IPS-15b (cell line): Measurements from ENCODE around the gene NUDT1.

Source experiments
- H3K27me3 ChIP-seq: one replicate; pipeline ENCODE4 v1.6.1; 2013; ENCODE audit warnings: low read length; ENCODE audit not compliant: control insufficient read depth, insufficient read depth
- H3K36me3 ChIP-seq: one replicate; pipeline ENCODE4 v1.6.1; 2013; ENCODE audit warnings: low read length; ENCODE audit not compliant: control insufficient read depth, insufficient read depth
- H3K4me1 ChIP-seq: one replicate; pipeline ENCODE4 v1.6.1; 2013; ENCODE audit warnings: mild to moderate bottlenecking, low read length; ENCODE audit not compliant: control insufficient read depth, insufficient read depth
- H3K4me3 ChIP-seq: one replicate; pipeline ENCODE4 v1.5.1; 2013; ENCODE audit warnings: low read depth, low read length
- H3K9ac ChIP-seq: one replicate; pipeline ENCODE4 v1.6.1; 2013; ENCODE audit warnings: low read depth, mild to moderate bottlenecking, low read length
- H3K9me3 ChIP-seq: one replicate; pipeline ENCODE4 v1.6.1; 2013; ENCODE audit warnings: mild to moderate bottlenecking, low read length; ENCODE audit not compliant: control insufficient read depth, insufficient read depth

The NUDT1 gene

DNA sequence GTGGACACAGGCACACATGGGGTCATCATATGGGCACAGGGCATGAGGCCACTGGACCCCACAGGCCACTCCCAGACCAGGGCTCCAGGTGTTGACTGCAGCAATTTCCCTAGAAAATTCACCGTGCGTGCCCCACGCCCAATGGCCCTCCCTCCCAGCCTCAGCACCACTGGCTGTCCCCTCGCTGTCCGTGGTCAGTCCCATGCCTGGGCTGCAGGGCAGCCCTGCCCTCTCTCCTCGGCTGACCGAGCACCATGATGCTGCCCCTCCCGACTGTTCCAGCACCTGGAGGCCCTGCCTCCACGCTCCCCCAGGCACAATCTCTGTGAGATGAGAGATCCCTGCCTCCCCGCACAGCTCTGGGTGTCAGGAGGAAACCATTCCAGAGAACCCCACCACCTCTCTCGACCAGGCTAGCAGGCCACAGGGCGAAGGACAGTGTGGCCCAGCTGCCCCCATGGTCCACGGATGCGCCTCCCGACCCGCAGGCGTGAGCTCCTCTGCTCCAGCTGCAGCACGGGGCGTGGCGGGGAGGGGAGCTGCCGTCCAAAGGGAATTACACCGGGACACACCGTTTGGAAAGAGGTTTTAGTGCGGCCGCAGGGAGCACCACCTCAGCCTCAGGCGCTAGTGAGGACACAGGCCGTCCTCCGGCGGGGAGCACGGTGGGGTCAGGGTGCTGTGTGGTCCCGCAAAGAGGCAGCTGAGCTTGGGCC lies 12.6 kb downstream of the NUDT1 start:
- Histone ChIP-seq H3K27me3 (no peaks in the 10 kb centered on the region), H3K36me3 (peaks cover 36% of the 10 kb centered on the region), H3K9ac (no peak overlapping the region), H3K9me3 (no peaks in the 10 kb centered on the region), H3K4me3 (no peak overlapping the region), H3K4me1 (no peaks in the 10 kb centered on the region)

DNA sequence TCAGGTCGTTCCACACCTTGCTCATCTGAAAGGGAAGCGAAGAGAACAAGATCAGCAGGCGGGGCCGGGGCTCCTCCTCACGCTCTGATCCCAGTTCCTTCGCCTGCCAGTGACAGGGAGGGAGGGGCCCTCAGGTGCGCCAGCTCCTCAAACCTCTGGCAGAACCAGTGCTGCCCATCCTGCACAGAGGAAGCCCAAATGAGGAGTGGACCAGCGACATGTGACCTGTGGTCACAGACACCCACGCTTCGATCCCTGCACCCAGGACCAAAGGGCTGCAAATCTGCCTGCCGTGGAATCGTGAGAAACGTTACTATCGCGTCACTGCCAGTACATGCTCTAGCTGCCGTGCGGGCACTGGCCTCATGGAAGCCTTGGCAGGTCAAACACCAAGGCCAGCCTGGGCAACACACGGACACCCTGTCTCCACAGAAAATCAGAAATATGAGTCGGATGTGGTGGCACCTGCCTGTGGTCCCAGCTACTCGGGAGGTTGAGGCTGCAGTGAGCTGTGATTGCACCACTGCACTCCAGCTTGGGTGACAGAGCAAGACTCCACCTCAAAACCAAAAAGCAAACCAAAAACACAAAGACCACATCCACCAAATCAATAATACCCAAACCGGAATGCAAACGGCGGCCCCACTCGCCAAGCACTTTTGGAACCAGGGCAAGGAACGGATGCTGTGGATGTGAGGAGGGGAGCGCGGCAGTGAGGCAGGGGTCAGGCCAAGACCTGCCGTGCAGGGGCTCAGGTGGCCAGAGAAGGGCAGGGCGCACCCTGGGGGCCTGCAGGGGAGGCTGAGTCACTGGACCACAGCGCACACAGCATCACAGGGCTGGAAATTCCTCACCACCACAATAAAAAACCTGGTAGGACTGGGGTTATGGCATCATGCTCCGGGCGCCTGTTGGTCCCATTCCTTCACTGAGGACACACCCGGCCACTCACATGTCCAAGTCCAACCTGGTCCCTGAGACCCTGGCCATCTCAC lies 13.4 kb downstream of the NUDT1 start:
- H3K4me1 ChIP-seq = no peaks in the 10 kb centered on the region
- no peak overlapping the region for H3K4me3 ChIP-seq
- no peaks in the 10 kb centered on the region for H3K9me3 ChIP-seq
- H3K36me3 ChIP-seq = peaks cover 36% of the 10 kb centered on the region
- H3K9ac ChIP-seq = no peak overlapping the region
- no peaks in the 10 kb centered on the region for H3K27me3 ChIP-seq

DNA sequence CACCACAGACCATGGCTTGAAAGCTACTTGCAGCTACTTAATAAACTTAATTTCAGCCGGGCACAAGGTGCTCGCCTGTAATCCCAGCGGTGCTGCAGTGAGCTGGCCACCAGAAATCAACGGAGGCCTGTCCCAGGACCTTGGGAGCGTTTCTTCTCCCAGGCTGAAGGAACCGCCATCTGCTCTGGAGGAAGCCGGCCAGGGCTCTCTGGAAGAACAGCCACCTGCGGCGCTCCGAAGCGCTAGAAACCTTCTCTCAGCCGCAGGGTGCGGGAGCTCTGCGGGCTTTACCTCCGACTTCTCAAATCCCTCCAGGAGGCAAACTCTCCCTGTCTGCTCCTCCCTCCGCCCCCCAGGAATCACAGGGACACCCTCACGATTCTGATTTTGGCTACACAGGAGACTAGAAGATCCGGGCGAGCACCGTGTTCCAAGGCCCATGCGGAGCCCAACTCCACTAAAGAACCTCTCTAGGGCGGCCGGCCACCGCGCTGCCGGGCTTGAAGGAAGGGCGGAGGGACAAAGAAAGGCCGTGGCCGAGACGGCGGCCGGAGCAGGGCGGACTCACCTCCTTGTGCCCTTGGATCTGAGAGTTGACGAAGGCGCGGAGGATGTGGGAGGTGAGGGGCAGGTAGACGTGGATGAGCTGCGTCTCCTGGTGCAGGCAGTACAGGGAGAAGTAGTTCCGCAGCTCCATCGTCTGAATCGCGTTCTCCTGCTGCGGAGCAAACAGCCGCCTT lies 14.4 kb downstream of the NUDT1 start:
- Histone ChIP-seq H3K36me3 (peaks cover 39% of the 10 kb centered on the region), H3K9me3 (no peaks in the 10 kb centered on the region), H3K9ac (no peak overlapping the region), H3K4me1 (no peaks in the 10 kb centered on the region), H3K4me3 (no peak overlapping the region), H3K27me3 (no peaks in the 10 kb centered on the region)

DNA sequence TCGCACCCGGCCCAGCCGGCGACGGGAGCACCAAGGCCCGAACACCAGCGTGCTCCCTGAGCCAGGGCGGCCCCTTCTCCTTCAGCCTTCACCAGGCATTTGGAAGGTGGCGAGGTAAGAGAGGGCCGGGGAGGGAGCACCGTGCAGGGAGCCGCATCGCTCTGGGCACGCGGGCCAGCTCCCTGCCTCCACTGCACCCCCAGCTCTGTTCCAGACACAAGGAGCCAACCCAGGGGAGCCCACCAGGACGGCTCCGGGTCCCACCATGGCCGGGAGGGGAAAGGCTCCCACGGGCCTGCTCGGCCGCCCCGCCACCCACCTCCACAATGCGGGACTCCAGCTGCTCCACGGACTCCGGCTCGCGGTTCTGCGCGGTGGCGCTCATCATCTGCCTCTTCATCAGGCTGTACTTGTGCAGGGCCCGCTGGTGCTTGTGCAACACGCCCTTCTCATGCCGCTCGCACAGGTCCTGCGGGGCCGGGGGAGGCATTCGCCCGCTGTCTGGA lies 15.1 kb downstream of the NUDT1 start:
- H3K36me3 ChIP-seq = peaks cover 38% of the 10 kb centered on the region
- H3K4me3 ChIP-seq = no peak overlapping the region
- H3K9me3 ChIP-seq = no peaks in the 10 kb centered on the region
- no peaks in the 10 kb centered on the region for H3K4me1 ChIP-seq
- H3K27me3 ChIP-seq = no peaks in the 10 kb centered on the region
- no peak overlapping the region for H3K9ac ChIP-seq

DNA sequence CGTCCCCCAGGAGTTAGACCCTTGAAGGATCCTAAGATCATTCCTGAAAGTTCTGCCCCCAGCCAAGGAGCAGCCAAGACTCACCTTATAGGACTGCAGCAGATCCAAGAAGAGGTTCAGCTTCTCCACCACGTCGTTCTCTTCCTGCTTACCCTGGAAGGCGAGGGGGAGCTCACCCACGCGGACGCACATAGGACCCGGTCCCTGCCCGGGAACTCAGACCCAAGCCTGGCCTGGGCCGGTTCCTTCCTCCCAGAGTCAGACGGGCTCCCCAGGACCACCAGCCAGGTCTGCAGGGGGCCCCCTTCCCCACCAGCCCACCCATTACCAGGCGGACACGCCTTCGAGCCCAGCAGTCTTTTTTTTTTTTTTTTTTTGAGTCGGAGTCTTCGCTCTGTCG lies 15.6 kb downstream of the NUDT1 start:
- Histone ChIP-seq H3K4me3 (no peak overlapping the region), H3K36me3 (peaks cover 41% of the 10 kb centered on the region), H3K9me3 (no peaks in the 10 kb centered on the region), H3K4me1 (no peaks in the 10 kb centered on the region), H3K9ac (no peak overlapping the region), H3K27me3 (no peaks in the 10 kb centered on the region)

DNA sequence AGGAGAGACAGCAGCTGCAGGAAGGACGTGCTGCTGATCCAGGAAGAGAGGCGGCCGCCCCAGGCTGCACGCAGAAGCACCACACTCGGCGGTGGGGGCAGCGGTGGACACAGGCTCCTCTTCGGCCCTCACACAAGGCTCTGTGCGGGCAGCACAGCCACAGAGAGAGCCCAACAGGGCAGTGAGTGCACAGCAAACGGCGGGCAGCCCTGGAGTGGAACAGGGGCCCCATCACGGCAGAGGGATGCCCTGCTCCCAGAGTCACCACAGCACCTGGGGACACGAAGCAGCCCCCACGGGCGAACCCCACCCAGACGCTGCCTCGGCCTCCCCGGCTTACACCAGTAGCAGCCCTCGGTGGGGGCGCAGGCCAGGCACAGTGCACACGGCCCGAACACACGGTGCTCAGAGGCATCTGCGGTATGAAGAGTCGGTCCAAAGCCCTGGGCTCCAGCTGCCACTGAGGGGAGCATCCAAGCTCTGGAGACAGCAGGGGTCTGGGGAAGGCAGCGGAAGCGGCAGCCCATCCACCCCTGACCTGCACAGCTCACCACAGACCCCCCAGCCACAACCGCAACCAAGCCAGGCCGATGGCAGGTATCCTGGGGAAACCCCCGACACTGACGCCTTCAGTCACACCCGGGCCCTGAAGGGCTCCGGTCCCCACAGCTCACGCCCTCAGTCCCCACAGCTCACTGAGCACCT lies 16.8 kb downstream of the NUDT1 start:
- Histone ChIP-seq H3K36me3 (peaks cover 39% of the 10 kb centered on the region), H3K4me1 (no peaks in the 10 kb centered on the region), H3K4me3 (no peak overlapping the region), H3K27me3 (no peaks in the 10 kb centered on the region), H3K9me3 (no peaks in the 10 kb centered on the region), H3K9ac (no peak overlapping the region)

DNA sequence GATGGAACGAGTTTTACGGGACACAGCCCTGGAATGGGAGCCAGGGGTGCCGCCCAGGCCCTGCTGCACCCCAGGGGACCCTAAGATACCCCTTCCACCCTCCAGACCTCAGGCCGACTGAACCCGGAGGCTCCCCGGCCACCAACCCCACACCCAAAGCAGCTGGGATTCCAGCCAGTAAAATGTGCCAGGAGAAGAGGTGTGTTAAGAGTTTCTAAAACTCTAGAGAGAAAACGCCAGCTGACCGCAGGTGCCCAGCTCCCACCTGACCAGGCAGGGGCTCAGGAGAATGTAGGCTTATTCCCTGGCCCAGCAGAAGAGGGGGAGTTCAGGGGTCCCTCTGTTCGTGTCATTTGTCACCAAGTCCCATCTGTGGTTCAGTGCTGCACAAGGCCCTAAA lies 17.5 kb downstream of the NUDT1 start:
- Histone ChIP-seq H3K4me3 (no peak overlapping the region), H3K4me1 (no peaks in the 10 kb centered on the region), H3K9ac (no peak overlapping the region)

DNA sequence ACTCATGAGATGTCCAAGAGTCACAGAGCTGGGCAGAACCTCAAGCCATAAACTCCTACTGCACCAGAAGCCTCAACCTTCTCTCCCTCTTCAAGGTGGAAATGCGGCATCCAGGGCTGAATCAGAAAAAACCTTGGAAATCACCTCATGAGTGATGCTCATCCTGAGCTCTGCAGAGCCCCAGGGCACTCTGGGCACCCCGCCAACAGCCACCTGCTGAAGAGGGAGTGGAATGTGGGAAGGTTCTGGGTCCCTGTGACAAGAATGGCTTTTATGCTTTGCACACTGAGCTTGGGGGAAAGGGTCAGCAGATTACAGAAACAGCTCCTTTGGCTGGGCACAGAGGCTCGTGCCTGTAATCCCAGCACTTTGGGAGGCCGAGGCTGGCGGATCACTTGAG lies 18.8 kb downstream of the NUDT1 start:
- no peaks in the 10 kb centered on the region for H3K27me3 ChIP-seq
- H3K4me1 ChIP-seq = no peaks in the 10 kb centered on the region
- no peaks in the 10 kb centered on the region for H3K9me3 ChIP-seq
- peaks cover 35% of the 10 kb centered on the region for H3K36me3 ChIP-seq
- H3K4me3 ChIP-seq = no peak overlapping the region
- H3K9ac ChIP-seq = no peak overlapping the region

More for the DNA sequence above, 17.5 kb downstream of the NUDT1 start:
- Histone ChIP-seq H3K9me3 (no peaks in the 10 kb centered on the region), H3K36me3 (peaks cover 42% of the 10 kb centered on the region), H3K27me3 (no peaks in the 10 kb centered on the region)

DNA sequence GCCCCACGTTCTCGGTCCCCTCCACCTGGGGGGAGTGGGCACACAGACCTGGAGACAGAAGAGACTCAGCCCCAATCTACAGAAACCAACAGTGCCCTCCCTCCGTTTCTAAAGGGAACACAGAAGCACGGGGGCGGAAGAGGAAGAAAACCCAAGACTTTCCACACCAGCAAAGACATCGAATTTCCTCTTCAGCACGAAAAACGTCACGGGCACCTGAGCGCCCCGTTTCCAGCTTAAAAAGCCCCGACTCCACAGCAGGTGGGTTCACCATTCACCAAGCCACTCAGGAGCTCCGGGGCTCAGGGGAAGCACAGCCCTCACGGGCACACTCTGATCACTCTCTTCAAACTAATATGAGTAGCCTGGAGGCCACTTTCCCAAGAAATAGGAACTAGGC lies 19.6 kb downstream of the NUDT1 start:
- H3K36me3 ChIP-seq = peaks cover 28% of the 10 kb centered on the region
- H3K9ac ChIP-seq = no peak overlapping the region
- H3K27me3 ChIP-seq = no peaks in the 10 kb centered on the region
- H3K9me3 ChIP-seq = no peaks in the 10 kb centered on the region
- H3K4me1 ChIP-seq = no peaks in the 10 kb centered on the region
- H3K4me3 ChIP-seq = no peak overlapping the region

DNA sequence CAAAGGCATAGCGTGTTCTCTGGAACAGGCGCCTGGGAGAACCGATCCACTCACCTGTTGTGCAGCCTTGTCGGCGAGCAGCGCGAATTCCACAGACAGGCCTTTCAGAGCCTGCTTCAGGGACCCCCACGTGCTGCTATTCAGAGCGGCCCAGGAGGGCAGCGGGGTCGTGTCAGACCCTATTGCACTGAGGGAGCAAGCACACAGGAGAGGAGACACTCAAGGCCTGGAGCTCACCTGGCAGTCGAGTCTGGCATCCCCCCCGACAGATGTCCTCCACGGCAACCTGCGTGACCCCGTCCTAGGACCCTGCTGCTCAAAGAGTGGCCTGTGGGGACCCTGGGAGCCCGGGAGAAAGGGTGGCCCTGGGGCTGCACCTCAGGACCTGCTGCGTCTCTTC lies 21.1 kb downstream of the NUDT1 start:
- Histone ChIP-seq H3K4me1 (no peaks in the 10 kb centered on the region), H3K27me3 (no peaks in the 10 kb centered on the region), H3K4me3 (no peak overlapping the region), H3K36me3 (peaks cover 19% of the 10 kb centered on the region), H3K9me3 (no peaks in the 10 kb centered on the region), H3K9ac (no peak overlapping the region)

DNA sequence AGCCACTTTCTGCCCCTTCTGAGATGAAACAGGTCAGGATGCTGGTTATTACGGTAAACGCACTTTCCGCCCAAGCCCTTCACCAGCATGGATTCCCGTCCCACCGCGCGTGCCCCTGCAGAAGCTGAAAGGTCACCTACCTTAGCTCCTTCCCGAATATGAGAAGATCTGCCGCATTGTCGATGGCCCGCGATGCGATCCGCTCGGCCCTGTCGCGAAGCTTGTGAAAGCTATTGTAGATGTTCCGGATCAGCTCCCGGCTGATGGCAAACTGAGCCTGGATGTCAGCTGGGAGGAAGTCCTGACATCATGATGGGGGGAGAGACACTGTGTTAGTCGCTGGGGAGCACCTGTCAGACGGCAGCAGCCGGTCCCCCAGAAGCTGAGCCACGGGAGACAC lies 22.1 kb downstream of the NUDT1 start:
- Histone ChIP-seq H3K9ac (no peak overlapping the region), H3K9me3 (no peaks in the 10 kb centered on the region), H3K27me3 (no peaks in the 10 kb centered on the region), H3K4me3 (no peak overlapping the region), H3K4me1 (no peaks in the 10 kb centered on the region), H3K36me3 (peaks cover 19% of the 10 kb centered on the region)
